ENCODE data around the gene DAGLA.

Gene DAGLA

GRCh38 chr11:61687420-61687819 lies 7.2 kb downstream of the DAGLA start:
- no peak for DNase-seq
- no peaks in the 10 kb centered on the region for H3K36me3 ChIP-seq (replicated peaks; ENCODE audit: insufficient read depth, low read length)
- H3K4me2 ChIP-seq (ENCODE audit: low read depth, low read length), result no peak overlapping the region
- no peaks in the 10 kb centered on the region for H3K9me3 ChIP-seq (replicated peaks; ENCODE audit: insufficient read depth, low read length)
- H3K4me1 ChIP-seq (ENCODE audit: low read length), result no peaks in the 10 kb centered on the region
- no peaks in the 10 kb centered on the region for H3F3A ChIP-seq (ENCODE audit: insufficient read depth, low read length)
- H3K9ac ChIP-seq (ENCODE audit: low read length), result no peak overlapping the region
- H2AFZ ChIP-seq (ENCODE audit: low read length), result no peak overlapping the region
- no peaks in the 10 kb centered on the region for H4K20me1 ChIP-seq (ENCODE audit: insufficient read depth, low read length)
- H3K4me3 ChIP-seq (ENCODE audit: low read length), result no peak overlapping the region
- no peak overlapping the region for H3K27ac ChIP-seq (ENCODE audit: low read length)
- peaks cover 99% of the 10 kb centered on the region for H3K27me3 ChIP-seq (replicated peaks; ENCODE audit: insufficient read depth, low read length)
- no peaks in the 10 kb centered on the region for H3K9me2 ChIP-seq (replicated peaks; ENCODE audit: insufficient read depth, low read length)
- no peaks in the 10 kb centered on the region for H3K79me2 ChIP-seq (ENCODE audit: low read length)
- TF ChIP-seq EZH2phosphoT487 (IDR thresholded peaks at IDR 0.05; ENCODE audit: low read length) (no peak), CTCF (IDR thresholded peaks at IDR 0.05; ENCODE audit: low read length) (no peak), EZH2 (optimal IDR thresholded peaks at IDR 0.05; ENCODE audit: low read depth, low read length) (no peak)

DNA sequence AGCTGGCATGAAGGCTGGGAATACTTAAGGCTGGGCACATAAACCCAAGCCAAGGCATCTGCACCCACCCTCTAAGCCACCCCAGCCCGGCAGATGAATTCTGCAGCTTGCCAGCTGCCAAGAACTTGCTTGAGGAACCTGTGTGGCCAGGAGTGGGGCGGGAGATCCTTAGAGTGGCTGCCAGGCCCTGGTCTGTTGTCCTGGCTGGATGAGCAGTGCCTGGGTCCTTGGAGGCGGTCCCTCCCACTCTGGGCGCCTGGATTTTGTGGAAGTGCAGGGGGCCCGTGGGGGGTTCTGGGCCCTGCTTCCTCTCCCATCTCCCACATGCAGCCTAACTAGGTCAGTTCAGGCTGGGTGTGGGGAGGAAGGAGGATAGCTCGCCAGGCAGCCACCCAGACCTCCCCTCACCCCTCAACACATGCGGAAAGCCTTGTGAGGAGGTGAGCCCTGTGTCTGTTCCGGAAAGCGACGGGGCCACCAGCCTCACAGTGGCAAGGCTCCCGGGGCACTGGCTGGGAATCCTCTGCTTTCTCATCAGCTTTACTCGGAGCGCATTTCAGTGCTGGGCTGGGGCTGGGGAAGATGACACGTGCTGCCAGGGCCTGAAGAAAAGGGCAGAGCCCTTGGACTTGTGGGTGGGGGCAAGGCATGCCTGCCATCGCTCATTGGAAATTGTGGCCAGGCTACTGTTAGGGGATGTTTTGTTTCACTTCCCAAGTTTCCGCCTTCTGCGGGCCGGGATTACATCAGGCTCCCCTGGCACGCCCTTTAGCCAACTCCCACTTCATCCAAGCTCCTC lies 8.4 kb downstream of the DAGLA start:
- Histone ChIP-seq H2AFZ (ENCODE audit: low read length) (no peak overlapping the region), H3K4me2 (ENCODE audit: low read depth, low read length) (no peak overlapping the region), H3K27ac (ENCODE audit: low read length) (no peak overlapping the region), H3K4me1 (ENCODE audit: low read length) (no peaks in the 10 kb centered on the region), H3K9me2 (replicated peaks; ENCODE audit: insufficient read depth, low read length) (no peaks in the 10 kb centered on the region), H3K36me3 (replicated peaks; ENCODE audit: insufficient read depth, low read length) (no peaks in the 10 kb centered on the region), H4K20me1 (ENCODE audit: insufficient read depth, low read length) (no peaks in the 10 kb centered on the region), H3F3A (ENCODE audit: insufficient read depth, low read length) (no peaks in the 10 kb centered on the region), H3K9ac (ENCODE audit: low read length) (no peak overlapping the region), H3K4me3 (ENCODE audit: low read length) (no peak overlapping the region), H3K79me2 (ENCODE audit: low read length) (no peaks in the 10 kb centered on the region), H3K27me3 (replicated peaks; ENCODE audit: insufficient read depth, low read length) (peaks cover 99% of the 10 kb centered on the region), H3K9me3 (replicated peaks; ENCODE audit: insufficient read depth, low read length) (no peaks in the 10 kb centered on the region)
- TF ChIP-seq EZH2phosphoT487 (IDR thresholded peaks at IDR 0.05; ENCODE audit: low read length) (no peak), CTCF (IDR thresholded peaks at IDR 0.05; ENCODE audit: low read length) (no peak), EZH2 (optimal IDR thresholded peaks at IDR 0.05; ENCODE audit: low read depth, low read length) (no peak)
- DNase-seq, result no peak

GRCh38 chr11:61689164-61689496 lies 8.9 kb downstream of the DAGLA start:
- Histone ChIP-seq H3F3A (ENCODE audit: insufficient read depth, low read length) (no peaks in the 10 kb centered on the region), H3K4me3 (ENCODE audit: low read length) (no peak overlapping the region), H3K27ac (ENCODE audit: low read length) (no peak overlapping the region), H3K9ac (ENCODE audit: low read length) (no peak overlapping the region), H2AFZ (ENCODE audit: low read length) (no peak overlapping the region), H3K27me3 (replicated peaks; ENCODE audit: insufficient read depth, low read length) (peaks cover 99% of the 10 kb centered on the region), H3K4me1 (ENCODE audit: low read length) (no peaks in the 10 kb centered on the region), H3K79me2 (ENCODE audit: low read length) (no peaks in the 10 kb centered on the region), H3K4me2 (ENCODE audit: low read depth, low read length) (no peak overlapping the region), H3K9me3 (replicated peaks; ENCODE audit: insufficient read depth, low read length) (no peaks in the 10 kb centered on the region), H4K20me1 (ENCODE audit: insufficient read depth, low read length) (no peaks in the 10 kb centered on the region), H3K36me3 (replicated peaks; ENCODE audit: insufficient read depth, low read length) (no peaks in the 10 kb centered on the region), H3K9me2 (replicated peaks; ENCODE audit: insufficient read depth, low read length) (no peaks in the 10 kb centered on the region)
- no peak for DNase-seq
- TF ChIP-seq EZH2phosphoT487 (IDR thresholded peaks at IDR 0.05; ENCODE audit: low read length), result no peak
- TF ChIP-seq CTCF (IDR thresholded peaks at IDR 0.05; ENCODE audit: low read length), result no peak
- TF ChIP-seq EZH2 (optimal IDR thresholded peaks at IDR 0.05; ENCODE audit: low read depth, low read length), result no peak

Data from MM.1S (cell line).